HG02759 (cell line): ENCODE results near the gene TBC1D22A.

ENCODE experiments used
- ATAC-seq: cut with Tn5 transposase; IDR thresholded peaks from one replicate; pipeline ENCODE4 v1.9.1; 2021; ENCODE audit warnings: mild to moderate bottlenecking, moderate library complexity; ENCODE audit not compliant: unreplicated experiment

Gene TBC1D22A

GRCh38 chr22:46875089-46875488 is 112.6 kb downstream of the TBC1D22A start:
- ATAC-seq: no peak

- no peak for ATAC-seq
Observed at GRCh38 chr22:46876357-46876934, 114.0 kb downstream of the TBC1D22A start.

DNA sequence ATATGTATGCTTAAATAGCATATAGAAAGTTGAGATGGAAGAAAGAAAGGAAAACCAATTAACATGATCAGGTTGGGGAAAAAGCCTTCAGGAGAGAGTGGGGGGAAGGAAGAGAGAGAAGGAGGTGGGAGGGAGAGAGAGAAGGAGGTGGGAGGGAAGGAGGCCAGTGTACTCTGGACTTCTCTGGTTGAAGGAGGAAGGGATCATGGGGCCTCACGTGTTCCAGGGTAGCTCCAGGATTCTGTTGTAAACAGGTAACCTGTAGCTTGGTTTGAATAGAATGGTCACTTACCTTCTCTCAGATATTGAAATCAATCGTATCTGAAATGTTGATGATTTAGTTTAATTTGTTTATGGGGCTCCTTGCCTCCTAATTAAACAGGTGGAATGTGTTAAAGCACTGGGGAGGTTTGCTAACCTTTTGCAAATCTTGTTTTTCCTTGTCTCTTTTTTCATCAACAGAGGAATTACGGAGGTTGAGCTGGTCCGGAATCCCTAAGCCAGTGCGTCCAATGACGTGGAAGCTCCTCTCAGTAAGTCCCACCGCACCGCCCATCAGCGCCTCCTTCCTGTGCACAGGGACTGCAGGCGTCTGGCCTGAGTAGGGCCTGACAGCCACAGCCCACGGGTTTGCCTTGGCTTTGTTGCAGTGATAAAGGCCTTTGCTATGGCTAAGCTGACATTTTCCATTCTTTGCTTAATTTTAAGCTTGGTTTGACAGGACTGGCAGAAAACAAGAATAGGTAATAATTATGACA is 115.9 kb downstream of the TBC1D22A start:
- no peak for ATAC-seq

- no peak for ATAC-seq
Observed at GRCh38 chr22:46879083-46879482, 116.6 kb downstream of the TBC1D22A start.

- no peak for ATAC-seq
Observed at GRCh38 chr22:46881373-46882118, 119.1 kb downstream of the TBC1D22A start.

DNA sequence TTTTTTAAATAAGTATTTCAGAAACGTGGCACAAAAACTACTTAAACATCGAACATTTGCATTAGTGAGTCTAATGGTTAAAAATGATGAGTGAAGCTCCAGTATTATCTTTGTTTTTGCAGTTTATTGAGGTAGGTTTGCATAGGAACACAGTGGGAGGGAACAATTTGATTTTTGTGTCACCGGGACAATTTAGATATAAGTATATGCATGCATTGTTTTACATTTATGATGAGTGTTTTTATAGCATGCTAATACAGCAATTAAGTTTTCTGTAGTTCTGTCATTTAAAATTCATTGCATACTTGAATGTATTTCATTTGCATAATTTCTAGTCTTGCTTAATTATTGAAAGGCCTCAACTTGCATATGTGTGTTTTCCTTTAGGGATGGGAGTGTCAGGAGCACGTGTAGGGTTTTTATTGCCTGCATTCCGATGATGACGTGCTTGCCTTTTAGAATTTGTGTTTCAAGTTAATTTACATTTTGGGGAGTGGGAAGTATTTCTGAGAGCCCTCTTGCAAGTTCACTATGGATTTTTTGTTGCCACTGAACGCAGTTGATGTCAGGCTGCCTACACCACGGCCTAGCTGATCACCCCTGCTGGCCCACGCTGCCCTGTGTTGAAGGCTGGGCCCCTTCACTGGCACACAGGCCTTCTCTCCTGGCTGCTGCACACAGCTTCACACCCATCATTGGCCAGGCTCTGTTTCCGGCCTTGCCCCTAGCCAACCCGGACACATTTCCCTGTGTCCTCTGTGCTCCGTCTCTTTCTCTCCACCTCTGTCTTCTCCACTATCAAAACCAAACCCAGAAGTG is 120.9 kb downstream of the TBC1D22A start:
- ATAC-seq: no peak

- ATAC-seq: no peak
Observed at GRCh38 chr22:46884365-46884764, 121.9 kb downstream of the TBC1D22A start.

GRCh38 chr22:46887978-46888377 is 125.5 kb downstream of the TBC1D22A start:
- ATAC-seq: no peak

- no peak for ATAC-seq
Observed at GRCh38 chr22:46890819-46891218, 128.4 kb downstream of the TBC1D22A start.

DNA sequence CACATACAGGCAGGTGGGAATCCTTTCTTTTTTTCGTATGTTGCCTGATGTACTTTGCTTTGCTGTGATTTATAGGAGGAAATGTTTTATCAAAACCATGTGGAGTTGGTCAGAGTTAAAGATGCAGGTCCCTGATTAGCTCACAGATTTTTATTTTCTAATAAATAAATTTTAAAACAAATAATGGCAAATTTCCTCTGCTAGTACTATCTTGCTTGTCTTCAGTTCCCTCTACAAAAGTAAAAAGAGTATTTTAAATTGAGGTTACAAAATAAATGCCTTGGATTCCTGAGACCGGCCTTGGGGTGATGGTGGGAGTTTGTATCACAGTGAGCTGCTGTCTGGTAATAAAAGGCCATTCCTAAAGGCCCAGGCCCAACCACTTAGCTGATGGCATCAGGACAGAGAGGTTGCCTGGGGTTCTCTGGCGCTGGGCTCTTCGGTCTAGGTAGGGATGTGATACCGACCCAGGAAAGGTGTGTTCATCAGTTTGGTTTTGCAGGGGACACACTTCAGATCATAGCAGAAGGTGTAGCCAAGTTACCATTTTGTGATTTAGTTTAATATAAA is 129.0 kb downstream of the TBC1D22A start:
- no peak for ATAC-seq

DNA sequence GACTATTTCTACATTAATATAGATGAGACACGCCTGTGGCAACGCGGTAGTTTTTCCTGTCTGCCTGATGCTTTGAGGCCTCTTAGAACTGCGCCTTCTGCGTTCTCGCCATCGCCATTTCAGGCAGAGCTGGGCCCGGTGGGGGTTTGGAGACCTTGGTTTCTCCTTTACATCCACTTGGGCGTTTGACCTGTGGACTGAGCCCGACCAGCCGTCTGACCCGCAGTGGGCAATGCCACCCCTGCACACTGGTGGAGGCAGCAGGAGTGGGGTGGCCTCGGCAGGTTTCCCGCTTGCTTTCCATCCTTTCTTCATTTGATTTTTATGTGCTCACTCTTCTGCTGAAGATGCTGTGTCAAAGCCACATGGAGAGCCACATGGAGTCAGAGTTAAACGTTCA is 130.4 kb downstream of the TBC1D22A start:
- ATAC-seq: no peak

DNA sequence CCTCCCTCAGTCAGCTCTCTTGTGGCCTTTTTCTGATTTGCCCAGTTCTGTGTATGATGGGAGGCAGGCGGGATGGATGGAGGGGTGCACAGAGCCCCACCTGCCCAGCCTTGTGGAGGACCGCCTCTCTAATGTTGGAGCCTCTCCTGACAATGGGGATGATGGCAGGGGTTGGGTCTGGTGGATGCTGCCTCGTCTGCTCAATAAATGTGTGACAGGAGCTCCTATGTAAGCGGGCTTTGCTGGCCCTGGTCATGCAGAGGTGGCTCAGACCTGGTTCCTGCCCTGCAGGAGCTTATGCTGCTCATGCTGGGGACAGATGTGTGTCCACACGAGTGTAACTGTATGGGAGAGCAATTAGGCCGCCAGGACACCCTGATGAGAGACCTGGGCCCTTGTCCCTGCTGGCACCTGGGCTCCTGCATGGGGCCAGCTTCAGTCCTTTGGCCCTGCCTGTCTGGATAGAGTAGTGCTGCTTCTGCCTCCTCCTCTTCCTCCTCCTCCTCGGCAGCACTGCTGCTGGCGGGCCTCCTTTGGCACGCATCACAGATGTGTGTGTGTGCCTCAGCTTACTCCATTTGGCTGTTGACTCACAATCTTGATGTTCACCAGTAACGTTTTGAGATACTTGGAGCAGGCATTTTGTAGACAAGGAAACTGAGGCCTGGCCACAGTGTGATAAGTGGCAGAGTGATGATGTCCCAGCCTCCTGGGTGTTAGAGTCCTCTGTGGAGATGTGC is 131.0 kb downstream of the TBC1D22A start:
- no peak for ATAC-seq

DNA sequence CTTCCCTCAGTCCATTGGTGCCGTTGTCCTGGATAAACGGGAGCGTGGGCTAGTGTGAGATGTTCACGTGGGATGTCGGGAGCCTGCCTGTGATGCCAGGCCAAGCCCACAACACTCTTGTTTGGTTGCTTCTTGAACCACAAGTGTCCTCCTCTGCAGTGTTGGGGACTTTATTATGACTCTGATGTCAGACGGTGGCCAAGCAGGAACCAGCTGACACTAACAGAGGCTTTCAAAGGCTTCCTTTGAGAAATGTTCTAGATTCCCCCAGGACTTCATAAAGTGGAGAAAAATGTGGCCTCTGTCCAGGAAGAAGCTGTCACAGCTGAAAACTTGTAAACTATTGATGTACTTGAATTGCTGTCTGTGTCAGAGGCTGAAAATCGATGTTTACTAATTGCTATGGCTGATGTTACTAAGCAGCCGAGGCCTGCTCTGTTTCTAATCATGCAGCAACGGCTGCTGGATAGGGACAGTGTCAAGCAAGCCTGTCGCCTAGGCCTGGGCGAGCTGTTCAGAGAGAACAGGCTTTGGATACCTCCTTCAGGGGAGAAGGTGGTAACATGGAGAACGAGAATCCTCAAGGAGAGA is 131.7 kb downstream of the TBC1D22A start:
- no peak for ATAC-seq

- ATAC-seq: no peak
Observed at GRCh38 chr22:46894851-46895640, 132.6 kb downstream of the TBC1D22A start.

GRCh38 chr22:46895753-46896152 is 133.3 kb downstream of the TBC1D22A start:
- no peak for ATAC-seq

DNA sequence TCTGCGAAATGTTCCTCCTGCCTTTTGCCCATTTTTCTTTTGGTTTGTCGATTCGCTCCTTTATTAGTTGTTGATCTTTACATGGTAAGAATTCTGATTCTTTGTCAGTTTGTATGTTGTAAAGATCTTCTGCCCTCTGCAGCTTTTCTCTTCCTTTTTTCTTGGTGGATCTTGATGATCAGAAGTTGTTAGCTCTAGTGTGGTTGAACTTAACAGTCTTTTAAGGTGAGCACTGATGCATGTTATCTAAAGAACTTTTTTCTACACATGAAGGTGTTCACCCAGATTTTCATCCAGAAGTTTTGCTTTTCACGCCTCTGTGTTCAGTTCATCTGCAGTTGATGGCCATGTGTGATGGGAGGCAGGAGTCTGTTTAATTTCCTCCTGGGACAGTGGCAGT is 133.7 kb downstream of the TBC1D22A start:
- no peak for ATAC-seq

DNA sequence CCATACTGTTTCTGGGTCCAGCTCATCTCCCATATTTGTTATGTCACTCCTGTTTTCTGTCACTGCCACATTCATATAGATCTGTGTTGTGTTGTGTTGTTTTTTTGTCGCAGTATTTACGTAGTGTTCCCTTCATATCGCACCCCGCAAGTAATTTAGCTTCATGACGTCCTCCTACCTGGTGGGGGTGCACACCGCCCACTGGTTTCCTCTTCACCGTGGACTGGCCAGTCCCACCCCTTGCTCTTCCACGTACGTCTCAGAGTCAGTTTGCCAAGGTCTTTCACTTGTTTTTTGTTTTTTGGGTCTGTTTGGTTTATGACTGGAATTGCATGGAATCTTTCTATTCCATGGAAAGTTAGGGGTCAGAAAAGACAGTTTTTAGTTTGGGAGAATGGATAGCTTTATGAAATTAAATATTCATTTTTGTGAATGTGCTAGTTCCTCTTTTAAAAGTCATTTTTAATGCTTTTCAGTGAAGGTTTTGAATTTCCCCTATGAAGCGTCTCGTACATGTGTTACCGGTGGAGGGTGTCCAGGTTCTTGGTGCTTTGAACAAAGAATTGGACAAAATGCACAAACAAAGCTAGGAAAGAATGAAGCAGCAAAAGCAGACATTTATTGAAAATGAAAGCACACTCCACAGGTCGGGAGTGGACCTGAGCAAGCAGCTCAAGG is 134.3 kb downstream of the TBC1D22A start:
- no peak for ATAC-seq

- ATAC-seq: no peak
Observed at GRCh38 chr22:46897246-46897623, 134.8 kb downstream of the TBC1D22A start.
